ENCODE measurements around the gene SRCAP. TPM values are rescaled to one million over a fixed set of nuclear protein-coding genes. Genes with fewer than 3 reads are reported as not detected.
"Not testable (repeated sequence)": the region's sequence is repeated elsewhere in the genome, so short reads cannot be mapped to it uniquely, and the experiment has no call there.

SRCAP gene
- polyA plus RNA-seq, 3 donors, result 7.3 to 16.8 (median 16.5) TPM

GRCh38 chr16:30691907-30692306, 7.1 kb upstream of the SRCAP start:
- H3K27ac ChIP-seq (ENCODE audit: low read depth, low read length), result no peak overlapping the region
- 58 to 67% (median 59%) methylated on average over 4 of the region's 4 CpGs for WGBS, 3 donors

GRCh38 chr16:30692396-30693064, 6.4 kb upstream of the SRCAP start:
- H3K27ac ChIP-seq (ENCODE audit: low read depth, low read length), result no peak overlapping the region
- 54 to 69% (median 66%) methylated on average over 8 to 9 of the region's 10 CpGs for WGBS, 3 donors

- 57 to 75% (median 61%) methylated on average over 11 of the region's 11 CpGs for WGBS, 3 donors
- no peak overlapping the region for H3K27ac ChIP-seq (ENCODE audit: low read depth, low read length)
Measured at GRCh38 chr16:30694926-30695693, 3.9 kb upstream of the SRCAP start.

- H3K27ac ChIP-seq (ENCODE audit: low read depth, low read length), result not testable (repeated sequence)
- 88 to 98% (median 97%) methylated on average over 3 of the region's 3 CpGs for WGBS, 3 donors
Measured at GRCh38 chr16:30696646-30697045, 2.3 kb upstream of the SRCAP start.

GRCh38 chr16:30697264-30698138, 1.5 kb upstream of the SRCAP start:
- peak overlapping the region; percentile 97 for H3K27ac ChIP-seq (ENCODE audit: low read depth, low read length)
- 10 to 14% (median 11%) methylated on average over 26 of the region's 26 CpGs for WGBS, 3 donors

- WGBS, 3 donors, result 0 to 1% (median 0%) methylated on average over 49 to 76 of the region's 76 CpGs
- peak overlapping the region; percentile 97 for H3K27ac ChIP-seq (ENCODE audit: low read depth, low read length)
Measured at GRCh38 chr16:30698139-30698815, 694 bp upstream of the SRCAP start.

GRCh38 chr16:30699615-30700099, 686 bp downstream of the SRCAP start:
- WGBS, 3 donors, result 19 to 47% (median 47%) methylated on average over 8 of the region's 8 CpGs
- peak overlapping the region; percentile 39 for H3K27ac ChIP-seq (ENCODE audit: low read depth, low read length)

GRCh38 chr16:30700491-30700890, 1.5 kb downstream of the SRCAP start:
- no peak overlapping the region for H3K27ac ChIP-seq (ENCODE audit: low read depth, low read length)
- 44 to 62% (median 60%) methylated on average over 9 of the region's 9 CpGs for WGBS, 3 donors

GRCh38 chr16:30700971-30701370, 2.0 kb downstream of the SRCAP start:
- no peak overlapping the region for H3K27ac ChIP-seq (ENCODE audit: low read depth, low read length)
- 86 to 88% (median 87%) methylated on average over 5 of the region's 5 CpGs for WGBS, 3 donors

- not testable (repeated sequence) for H3K27ac ChIP-seq (ENCODE audit: low read depth, low read length)
- WGBS, 3 donors, result 93 to 95% (median 93%) methylated on average over 12 of the region's 12 CpGs
Measured at GRCh38 chr16:30703071-30703470, 4.1 kb downstream of the SRCAP start.

- WGBS, 3 donors, result 92 to 95% (median 95%) methylated on average over 10 of the region's 10 CpGs
- H3K27ac ChIP-seq (ENCODE audit: low read depth, low read length), result no peak overlapping the region
Measured at GRCh38 chr16:30703971-30704370, 5.0 kb downstream of the SRCAP start.

- WGBS, 3 donors, result 90 to 95% (median 91%) methylated on average over 6 of the region's 6 CpGs
- H3K27ac ChIP-seq (ENCODE audit: low read depth, low read length), result no peak overlapping the region
Measured at GRCh38 chr16:30706046-30706445, 7.1 kb downstream of the SRCAP start.

- H3K27ac ChIP-seq (ENCODE audit: low read depth, low read length), result no peak overlapping the region
- 94 to 96% (median 94%) methylated on average over 4 of the region's 4 CpGs for WGBS, 3 donors
Measured at GRCh38 chr16:30710971-30711370, 12.0 kb downstream of the SRCAP start.

- WGBS, 3 donors, result 92 to 100% (median 100%) methylated on average over 1 of the region's 1 CpG
- H3K27ac ChIP-seq (ENCODE audit: low read depth, low read length), result no peak overlapping the region
Measured at GRCh38 chr16:30711712-30712111, 12.7 kb downstream of the SRCAP start.

GRCh38 chr16:30715750-30716445, 16.9 kb downstream of the SRCAP start:
- 80 to 85% (median 81%) methylated on average over 17 of the region's 17 CpGs for WGBS, 3 donors
- H3K27ac ChIP-seq (ENCODE audit: low read depth, low read length), result no peak overlapping the region

GRCh38 chr16:30720086-30720485, 21.1 kb downstream of the SRCAP start:
- WGBS, 3 donors, result 90 to 92% (median 92%) methylated on average over 11 of the region's 11 CpGs

GRCh38 chr16:30720694-30721093, 21.7 kb downstream of the SRCAP start:
- no peak overlapping the region for H3K27ac ChIP-seq (ENCODE audit: low read depth, low read length)
- WGBS, 3 donors, result 81 to 82% (median 82%) methylated on average over 9 of the region's 9 CpGs

More at GRCh38 chr16:30720086-30720485, 21.1 kb downstream of the SRCAP start:
- H3K27ac ChIP-seq (ENCODE audit: low read depth, low read length), result no peak overlapping the region

GRCh38 chr16:30721167-30721566, 22.2 kb downstream of the SRCAP start:
- H3K27ac ChIP-seq (ENCODE audit: low read depth, low read length), result no peak overlapping the region
- 94 to 99% (median 96%) methylated on average over 8 of the region's 8 CpGs for WGBS, 3 donors

All from adipose tissue (tissue), 3 donors.